Stimulated activated CD8-positive, alpha-beta memory T cell treated with anti-CD3 and anti-CD28 coated beads, Interleukin-4, amount 100 ng/mL, for 24 hours (primary cell): ENCODE measurements around the gene SELENBP1.
"Not testable (repeated sequence)": the region's sequence is repeated elsewhere in the genome, so short reads cannot be mapped to it uniquely, and the experiment has no call there.

ENCODE experiments used
- DNase-seq: peaks from one replicate; pipeline ENCODE4 v3.0.0-alpha.2; 2020; ENCODE audit warnings: low read depth

The SELENBP1 gene

GRCh38 chr1:151372058-151372934, at the start of gene SELENBP1:
Gene SELENBP1, minus strand, starts transcription at chr1:151372705. Its CDS starts 64 bp downstream, at chr1:151372641.
- DNase-seq: no peak

- DNase-seq: no peak
Observed at GRCh38 chr1:151419819-151420218, 47.3 kb upstream of the SELENBP1 start.

GRCh38 chr1:151418081-151418480, 45.6 kb upstream of the SELENBP1 start:
- no peak for DNase-seq

GRCh38 chr1:151416231-151416630, 43.7 kb upstream of the SELENBP1 start:
- no peak for DNase-seq

GRCh38 chr1:151411884-151412283, 39.4 kb upstream of the SELENBP1 start:
- no peak for DNase-seq

GRCh38 chr1:151408891-151409290, 36.4 kb upstream of the SELENBP1 start:
- DNase-seq: no peak

GRCh38 chr1:151407304-151407703, 34.8 kb upstream of the SELENBP1 start:
- no peak for DNase-seq

- DNase-seq: no peak
Observed at GRCh38 chr1:151406176-151406575, 33.7 kb upstream of the SELENBP1 start.

- no peak for DNase-seq
Observed at GRCh38 chr1:151405187-151405951, 32.9 kb upstream of the SELENBP1 start.

GRCh38 chr1:151403612-151404011, 31.1 kb upstream of the SELENBP1 start:
- DNase-seq: no peak

GRCh38 chr1:151402764-151403163, 30.3 kb upstream of the SELENBP1 start:
- no peak for DNase-seq

GRCh38 chr1:151401860-151402259, 29.4 kb upstream of the SELENBP1 start:
- DNase-seq: no peak

GRCh38 chr1:151401125-151401788, 28.8 kb upstream of the SELENBP1 start:
- no peak for DNase-seq

- DNase-seq: peak; percentile 58
Observed at GRCh38 chr1:151399324-151400171, 27.0 kb upstream of the SELENBP1 start, which contains the start of gene PSMB4. Gene PSMB4, plus strand, starts transcription at chr1:151399573. Its CDS starts 15 bp downstream, at chr1:151399588.

- not testable (repeated sequence) for DNase-seq
Observed at GRCh38 chr1:151396265-151396664, 23.8 kb upstream of the SELENBP1 start.

- no peak for DNase-seq
Observed at GRCh38 chr1:151393583-151393982, 21.1 kb upstream of the SELENBP1 start.

- no peak for DNase-seq
Observed at GRCh38 chr1:151391079-151391563, 18.6 kb upstream of the SELENBP1 start.

GRCh38 chr1:151390221-151391078, 17.9 kb upstream of the SELENBP1 start:
- not testable (repeated sequence) for DNase-seq

- no peak for DNase-seq
Observed at GRCh38 chr1:151386002-151386401, 13.5 kb upstream of the SELENBP1 start.

GRCh38 chr1:151384584-151384983, 12.1 kb upstream of the SELENBP1 start:
- DNase-seq: no peak
